HCT116 (cell line): Measurements from ENCODE around the gene CADPS2. TPM values are rescaled to one million over a fixed set of nuclear protein-coding genes. Genes with fewer than 3 reads are reported as not detected.

Experiments used
- ATAC-seq: fragments of 200-7000 bp; cut with Tn5 transposase; 2 replicates; pipeline ENCODE4 v1.9.1; 2020; ENCODE audit warnings: mild to moderate bottlenecking, moderate library complexity
- BruUV-seq: library from RNA; stranded (reverse); fragments of 400-500 nt; replicated peaks from 2 replicates; lab custom pipeline; 2021; lab: Mats Ljungman, UMichigan
- CTCF ChIA-PET: fragments of 300-600 bp; sonication (Branson Sonifier 250); formaldehyde crosslinking; loops from one replicate; lab custom pipeline; 2021; ENCODE audit warnings: antibody characterized with exemption; lab: Charles Lee
- POLR2A ChIA-PET: fragments of 300-600, 350-600 bp; sonication (Branson Sonifier 250); formaldehyde crosslinking; loops from one replicate; lab custom pipeline; 2021; ENCODE audit warnings: antibody characterized with exemption; lab: Charles Lee
- RAD21 ChIA-PET, 2 experiments: fragments of 300-600 bp; sonication (Branson Sonifier 250); formaldehyde crosslinking; loops; one replicate each; lab custom pipeline; 2023; ENCODE audit warnings: low total read pairs in 2 of 2; ENCODE audit not compliant: uncharacterized antibody in 2 of 2, unreplicated experiment in 2 of 2, low non-redundant PET in 1 of 2; lab: Charles Lee
- DNase-seq: peaks from one replicate; pipeline ENCODE4 v3.0.0-alpha.2; 2010; ENCODE audit warnings: low read depth, low spot score
- H2AFZ ChIP-seq: fragments of 200-600 bp; shearing (Covaris generic), sonication (generic); 2 replicates; pipeline ENCODE4 v1.6.1; 2017; ENCODE audit warnings: low read depth, mixed run types, mixed read lengths, antibody characterized with exemption, low read length; ENCODE audit not compliant: poor library complexity, severe bottlenecking
- H3K27ac ChIP-seq: 2 replicates; pipeline ENCODE4 v1.5.1; 2012; ENCODE audit warnings: low read depth, low read length
- H3K27me3 ChIP-seq: fragments of 200-600 bp; sonication (generic); 2 replicates; pipeline ENCODE4 v1.6.1; 2016; ENCODE audit warnings: mixed run types, low read length, mixed read lengths; ENCODE audit not compliant: insufficient read depth
- H3K36me3 ChIP-seq, 2 experiments: fragments of 200-500 bp in 1 of 2; fragments of 200-600 bp in 1 of 2; sonication (Bioruptor generic) in 1 of 2; sonication (generic) in 1 of 2; 2 replicates each; pipeline versions ENCODE4 v1.5.1 to v1.6.1; 2014 to 2016; ENCODE audit warnings: low read length in 2 of 2, inconsistent platforms in 1 of 2, mixed read lengths in 1 of 2, mixed run types in 1 of 2; ENCODE audit not compliant: insufficient read depth in 2 of 2, control insufficient read depth in 1 of 2
- H3K4me1 ChIP-seq, 2 experiments: fragments of 200-600 bp in 1 of 2; sonication (generic) in 1 of 2; 2 replicates each; pipeline versions ENCODE4 v1.5.1 to v1.6.1; 2012 to 2017; ENCODE audit warnings: low read length in 2 of 2, inconsistent platforms in 1 of 2, mild to moderate bottlenecking in 1 of 2, mixed read lengths in 1 of 2, mixed run types in 1 of 2, moderate library complexity in 1 of 2; ENCODE audit not compliant: insufficient read depth in 2 of 2, control insufficient read depth in 1 of 2
- H3K4me2 ChIP-seq: fragments of 200-600 bp; sonication (generic); 2 replicates; pipeline ENCODE4 v1.6.1; 2017; ENCODE audit warnings: mixed run types, low read length, mixed read lengths
- H3K4me3 ChIP-seq, 2 experiments: fragments of 200-600 bp in 1 of 2; sonication (generic) in 1 of 2; replicated peaks in 1 of 2; 2 replicates each; pipeline ENCODE4 v1.5.1; 2011 to 2016; ENCODE audit warnings: low read length in 2 of 2, control low read depth in 1 of 2, low read depth in 1 of 2, mild to moderate bottlenecking in 1 of 2, mixed read lengths in 1 of 2, mixed run types in 1 of 2
- H3K79me2 ChIP-seq: fragments of 200-600 bp; sonication (generic); 2 replicates; pipeline ENCODE4 v1.6.1; 2017; ENCODE audit warnings: mild to moderate bottlenecking, mixed run types, low read length, moderate library complexity, mixed read lengths; ENCODE audit not compliant: insufficient read depth
- H3K9ac ChIP-seq: fragments of 200-600 bp; sonication (generic); 2 replicates; pipeline ENCODE4 v1.6.1; 2016; ENCODE audit warnings: low read length, mixed read lengths
- H3K9me2 ChIP-seq: fragments of 200-600 bp; sonication (generic), shearing (Covaris generic); 2 replicates; pipeline ENCODE4 v1.6.1; 2017; ENCODE audit warnings: mixed run types, mild to moderate bottlenecking, moderate library complexity; ENCODE audit not compliant: insufficient read depth
- H3K9me3 ChIP-seq, 2 experiments: fragments of 200-500 bp in 1 of 2; fragments of 200-600 bp in 1 of 2; sonication (Bioruptor generic) in 1 of 2; sonication (generic) in 1 of 2; 2 replicates each; pipeline ENCODE4 v1.6.1; 2014 to 2017; ENCODE audit warnings: low read length in 2 of 2, mixed read lengths in 2 of 2, inconsistent platforms in 1 of 2, low read depth in 1 of 2, mild to moderate bottlenecking in 1 of 2, mixed run types in 1 of 2, moderate library complexity in 1 of 2; ENCODE audit not compliant: control insufficient read depth in 1 of 2, insufficient read depth in 1 of 2
- H4K20me1 ChIP-seq: fragments of 200-600 bp; sonication (generic), shearing (Covaris generic); 2 replicates; pipeline ENCODE4 v1.6.1; 2017; ENCODE audit warnings: mixed run types, mild to moderate bottlenecking, moderate library complexity; ENCODE audit not compliant: insufficient read depth
- ATF3 ChIP-seq: IDR thresholded peaks from 2 replicates; pipeline ENCODE4 v1.6.1; 2012
- CEBPB ChIP-seq: IDR thresholded peaks from 2 replicates; pipeline ENCODE4 v1.6.1; 2012; ENCODE audit warnings: low read depth
- EGR1 ChIP-seq: IDR thresholded peaks from 2 replicates; pipeline ENCODE4 v1.6.1; 2012; ENCODE audit warnings: low read depth
- EZH2 ChIP-seq: fragments of 200-600 bp; sonication (generic); IDR thresholded peaks from 2 replicates; pipeline ENCODE4 v1.6.1; 2017; ENCODE audit warnings: antibody characterized with exemption, mixed run types
- EZH2phosphoT487 ChIP-seq: fragments of 200-600 bp; IDR thresholded peaks from 2 replicates; pipeline ENCODE4 v1.6.1; 2018; ENCODE audit warnings: antibody characterized with exemption, borderline replicate concordance
- RAD21 ChIP-seq: IDR thresholded peaks from 2 replicates; pipeline ENCODE4 v1.6.1; 2012; ENCODE audit warnings: low read depth, mild to moderate bottlenecking
- REST ChIP-seq: IDR thresholded peaks from 2 replicates; pipeline ENCODE4 v1.6.1; 2012; ENCODE audit warnings: low read depth
- TCF7L2 ChIP-seq: IDR thresholded peaks from 2 replicates; pipeline ENCODE4 v1.7.0; 2011; ENCODE audit warnings: borderline replicate concordance, inconsistent platforms; ENCODE audit not compliant: insufficient read depth, insufficient read length; ENCODE audit errors: extremely low read depth
- ZNF274 ChIP-seq: fragments of 200-500 bp; sonication (Bioruptor generic); IDR thresholded peaks from 2 replicates; pipeline ENCODE4 v1.6.1; 2014; ENCODE audit warnings: mild to moderate bottlenecking, low read depth, low read length, inconsistent platforms
- intact Hi-C: fragments of 100-400 bp; cut with micrococcal nuclease; formaldehyde crosslinking; loops from 2 replicates; pipeline ENCODE4 v1.10.0; 2022
- total RNA-seq: library from RNA; stranded (reverse); gene quantifications from one replicate; pipeline ENCODE4 v1.2.1, GENCODE V29; 2021; ENCODE audit not compliant: unreplicated experiment

The CADPS2 gene
- total RNA-seq, 1 experiment from 2014 or later, result 7.5 TPM

GRCh38 chr7:122691569-122692235 lies 194.6 kb downstream of the CADPS2 start:
- CTCF ChIA-PET, result no interaction called here
- Histone ChIP-seq H3K4me1 (no peaks in the 10 kb centered on the region; a peak in 1 of 4 replicates), H3K27me3 (no peaks in the 10 kb centered on the region), H3K9ac (no peak overlapping the region), H3K4me3 (no peak overlapping the region), H3K79me2 (no peaks in the 10 kb centered on the region), H3K27ac (no peak overlapping the region), H2AFZ (no peak overlapping the region), H3K4me2 (no peak overlapping the region), H4K20me1 (no peaks in the 10 kb centered on the region), H3K9me2 (no peaks in the 10 kb centered on the region), H3K36me3 (no peaks in the 10 kb centered on the region), H3K9me3 (peaks cover 0 to 2% of the 10 kb centered on the region in 2 experiments; a peak in 1 of 4 replicates)
- no TSS peak for BruUV-seq
- intact Hi-C loops, result no loop called here
- DNase-seq (no peak), ATAC-seq (no peak)
- POLR2A ChIA-PET, result no interaction called here
- RAD21 ChIA-PET, result no interaction called here
- TF ChIP-seq EZH2 (no peak), ATF3 (no peak), TCF7L2 (no peak), EZH2phosphoT487 (no peak), ZNF274 (no peak), REST (no peak), EGR1 (no peak), RAD21 (no peak), CEBPB (no peak)
